Natural killer cell (primary cell): Measurements from ENCODE around the gene GAS6. TPM values are rescaled to one million over a fixed set of nuclear protein-coding genes. Genes with fewer than 3 reads are reported as not detected.
"Not testable (repeated sequence)": the region's sequence is repeated elsewhere in the genome, so short reads cannot be mapped to it uniquely, and the experiment has no call there.

ENCODE experiments used
- ATAC-seq, 3 donors: fragments of 150-1000 bp in 2 of 3; fragments of 200-7000 bp in 1 of 3; cut with Tn5 transposase; 1 replicate in 1 of 3; 2 replicates in 2 of 3; pipeline ENCODE4 v1.10.0; 2021; ENCODE audit warnings: mild to moderate bottlenecking in 2 of 3, moderate library complexity in 2 of 3
- DNase-seq, 2 donors: peaks; one replicate each; pipeline versions ENCODE4 v3.0.0 to v3.0.0-alpha.2; 2013 to 2021; ENCODE audit warnings: mixed read lengths in 1 of 2
- H3K27ac ChIP-seq: one replicate; pipeline ENCODE4 v1.5.1; 2013; ENCODE audit warnings: mild to moderate bottlenecking, low read length
- H3K27me3 ChIP-seq: one replicate; pipeline ENCODE4 v1.6.1; 2013; ENCODE audit warnings: low read length; ENCODE audit not compliant: control insufficient read depth, insufficient read depth
- H3K36me3 ChIP-seq: one replicate; pipeline ENCODE4 v1.6.1; 2013; ENCODE audit warnings: low read length; ENCODE audit not compliant: control insufficient read depth, insufficient read depth
- H3K4me1 ChIP-seq: one replicate; pipeline ENCODE4 v1.6.1; 2013; ENCODE audit warnings: low read length; ENCODE audit not compliant: control insufficient read depth, insufficient read depth
- H3K4me3 ChIP-seq: one replicate; pipeline ENCODE4 v1.5.1; 2013; ENCODE audit warnings: low read length
- H3K9me3 ChIP-seq: one replicate; pipeline ENCODE4 v1.6.1; 2013; ENCODE audit warnings: low read length; ENCODE audit not compliant: control insufficient read depth, insufficient read depth
- H3K27ac Mint-ChIP-seq, 2 donors: one replicate each; pipeline ENCODE4 v1.8.0; 2022; ENCODE audit warnings: mild to moderate bottlenecking in 2 of 2, mixed read lengths in 2 of 2, moderate library complexity in 1 of 2
- H3K27me3 Mint-ChIP-seq, 2 donors: one replicate each; pipeline ENCODE4 v1.8.0; 2022; ENCODE audit warnings: low read depth in 2 of 2, mixed read lengths in 2 of 2
- H3K36me3 Mint-ChIP-seq: one replicate; pipeline ENCODE4 v1.8.0; 2022; ENCODE audit warnings: mixed read lengths
- H3K4me1 Mint-ChIP-seq, 2 donors: one replicate each; pipeline ENCODE4 v1.8.0; 2022; ENCODE audit warnings: mixed read lengths in 2 of 2
- H3K4me3 Mint-ChIP-seq: one replicate; pipeline ENCODE4 v1.8.0; 2022; ENCODE audit warnings: mild to moderate bottlenecking, moderate library complexity, mixed read lengths
- H3K9me3 Mint-ChIP-seq, 2 donors: one replicate each; pipeline ENCODE4 v1.8.0; 2022; ENCODE audit warnings: mixed read lengths in 2 of 2
- WGBS: methylation state at CpG from one replicate; pipeline ENCODE4 v1.1.7; 2013; ENCODE audit warnings: missing lambda C conversion rate; ENCODE audit not compliant: insufficient coverage; 5-methylcytosine and 5-hydroxymethylcytosine counted together
- intact Hi-C: fragments of 100-400 bp; cut with micrococcal nuclease; formaldehyde crosslinking; loops from one replicate; pipeline ENCODE4 v1.14.2; 2022
- total RNA-seq, 4 donors: library from RNA; stranded (reverse); fragments of 120-200 nt in 1 of 4; gene quantifications; one replicate each; pipeline versions ENCODE4 v1.2.3 to v1.2.4, GENCODE V29; 2013 to 2022
- TF ChIP-seq, protein P1 (sequence below): fragments of 200-600 bp; IDR thresholded peaks from one replicate; pipeline ENCODE4 v1.8.0; 2022; ENCODE audit warnings: antibody characterized with exemption

Gene GAS6
- total RNA-seq, 3 donors from 2014 or later (not counting 1 experiment from before 2014, with no cell fraction given) = 0.40 to 1.4 (median 0.41) TPM

DNA sequence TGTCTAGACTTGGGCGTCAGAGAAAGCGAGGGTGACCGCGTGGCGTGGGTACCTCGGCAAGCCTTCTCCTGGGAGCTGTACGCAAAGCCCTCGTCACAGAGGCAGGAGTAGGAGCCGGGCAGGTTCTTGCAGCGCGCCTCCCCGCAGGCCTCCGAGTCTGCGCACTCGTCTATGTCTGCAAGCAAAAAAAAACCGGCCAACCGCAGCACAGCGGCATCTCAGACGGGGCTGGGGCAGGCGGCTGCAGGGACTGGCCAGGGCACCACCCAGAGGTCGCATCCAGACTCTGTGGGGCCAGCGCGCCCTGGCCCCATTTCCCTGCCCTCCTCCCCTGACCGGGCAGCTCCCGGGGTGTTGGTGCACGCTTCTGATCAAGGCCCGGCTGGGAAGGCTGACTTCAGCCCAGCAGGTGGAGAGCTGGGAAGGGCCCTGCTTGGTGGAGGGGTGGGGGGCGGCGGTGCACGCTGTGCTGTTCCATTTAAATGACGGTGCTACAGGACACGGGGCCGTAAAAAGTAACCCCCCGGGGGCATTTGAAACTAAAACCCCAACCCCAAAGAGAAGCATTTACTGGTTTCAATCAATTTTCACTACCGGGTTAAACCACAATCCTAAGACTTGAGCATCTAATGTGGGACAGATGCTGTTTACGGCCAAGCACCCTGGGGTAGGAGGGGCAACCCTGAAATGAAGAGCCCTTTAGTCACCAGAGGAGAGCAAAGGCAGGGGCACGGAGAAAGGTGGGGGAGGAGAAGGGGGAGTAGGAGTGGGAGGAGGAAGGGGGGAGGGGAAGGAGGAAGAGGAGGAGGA lies 28.2 kb downstream of the GAS6 start:
- intact Hi-C loops = no loop called here

DNA sequence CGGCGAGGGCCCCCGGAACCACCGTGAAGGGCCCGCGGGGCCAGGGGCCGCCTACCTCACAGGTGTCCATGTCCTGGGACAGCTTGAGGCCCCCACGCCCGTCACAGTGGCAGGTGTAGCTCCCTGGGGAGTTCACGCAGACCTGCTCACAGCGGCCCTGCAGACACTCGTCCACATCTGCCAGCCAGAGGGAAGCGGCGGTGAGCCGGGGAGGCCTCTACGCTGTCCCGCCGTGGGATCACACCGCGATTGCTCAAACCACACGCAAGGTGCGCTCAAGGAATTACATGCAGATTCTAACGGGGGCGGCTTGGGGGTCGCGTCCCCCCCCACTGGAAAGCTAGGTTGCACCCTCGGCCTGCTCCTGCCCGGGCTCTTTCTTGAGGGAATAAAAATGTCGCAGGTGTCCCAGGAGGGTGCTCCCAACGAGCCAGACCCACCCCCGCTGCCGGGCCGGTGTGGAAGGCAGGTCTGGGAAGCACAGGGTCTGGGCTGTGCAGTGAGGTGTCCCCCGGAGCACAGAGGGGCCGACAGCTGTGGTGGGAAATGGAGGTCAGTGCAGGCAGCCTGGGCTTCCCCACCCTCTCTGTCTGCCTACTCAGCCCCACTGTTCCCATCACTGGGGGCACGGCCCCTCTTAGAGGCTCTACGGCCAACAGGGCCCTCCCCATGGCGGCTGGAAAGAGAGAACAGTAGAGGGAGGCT lies 29.2 kb downstream of the GAS6 start:
- no peak overlapping the region for H3K4me3 Mint-ChIP-seq
- H3K4me1 ChIP-seq = no peaks in the 10 kb centered on the region
- no peak overlapping the region for H3K27ac ChIP-seq
- 93% methylated on average over 38 of the region's 38 CpGs for WGBS
- DNase-seq (no peak), ATAC-seq (no peak)
- intact Hi-C loops = no loop called here
- no peaks in the 10 kb centered on the region for H3K9me3 Mint-ChIP-seq
- H3K9me3 ChIP-seq = no peaks in the 10 kb centered on the region
- no peaks in the 10 kb centered on the region for H3K36me3 ChIP-seq
- peaks cover 0 to 10% of the 10 kb centered on the region in 2 donors for H3K27me3 Mint-ChIP-seq
- TF ChIP-seq, protein P1, sequence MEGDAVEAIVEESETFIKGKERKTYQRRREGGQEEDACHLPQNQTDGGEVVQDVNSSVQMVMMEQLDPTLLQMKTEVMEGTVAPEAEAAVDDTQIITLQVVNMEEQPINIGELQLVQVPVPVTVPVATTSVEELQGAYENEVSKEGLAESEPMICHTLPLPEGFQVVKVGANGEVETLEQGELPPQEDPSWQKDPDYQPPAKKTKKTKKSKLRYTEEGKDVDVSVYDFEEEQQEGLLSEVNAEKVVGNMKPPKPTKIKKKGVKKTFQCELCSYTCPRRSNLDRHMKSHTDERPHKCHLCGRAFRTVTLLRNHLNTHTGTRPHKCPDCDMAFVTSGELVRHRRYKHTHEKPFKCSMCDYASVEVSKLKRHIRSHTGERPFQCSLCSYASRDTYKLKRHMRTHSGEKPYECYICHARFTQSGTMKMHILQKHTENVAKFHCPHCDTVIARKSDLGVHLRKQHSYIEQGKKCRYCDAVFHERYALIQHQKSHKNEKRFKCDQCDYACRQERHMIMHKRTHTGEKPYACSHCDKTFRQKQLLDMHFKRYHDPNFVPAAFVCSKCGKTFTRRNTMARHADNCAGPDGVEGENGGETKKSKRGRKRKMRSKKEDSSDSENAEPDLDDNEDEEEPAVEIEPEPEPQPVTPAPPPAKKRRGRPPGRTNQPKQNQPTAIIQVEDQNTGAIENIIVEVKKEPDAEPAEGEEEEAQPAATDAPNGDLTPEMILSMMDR = no peak
- no peaks in the 10 kb centered on the region for H3K36me3 Mint-ChIP-seq
- H3K27me3 ChIP-seq = no peaks in the 10 kb centered on the region
- no peak overlapping the region for H3K27ac Mint-ChIP-seq
- peaks cover 0 to 6% of the 10 kb centered on the region in 2 donors for H3K4me1 Mint-ChIP-seq
- H3K4me3 ChIP-seq = no peak overlapping the region

More for the DNA sequence above, 28.2 kb downstream of the GAS6 start:
- no peaks in the 10 kb centered on the region for H3K36me3 Mint-ChIP-seq
- H3K27ac ChIP-seq = no peak overlapping the region
- no peaks in the 10 kb centered on the region for H3K36me3 ChIP-seq
- H3K4me3 Mint-ChIP-seq = no peak overlapping the region
- no peak for ATAC-seq
- no peak overlapping the region for H3K27ac Mint-ChIP-seq
- H3K27me3 Mint-ChIP-seq = peaks cover 0 to 10% of the 10 kb centered on the region in 2 donors
- TF ChIP-seq, protein P1 = no peak
- no peak overlapping the region for H3K4me3 ChIP-seq
- 92% methylated on average over 34 of the region's 37 CpGs for WGBS
- peaks cover 0 to 6% of the 10 kb centered on the region in 2 donors for H3K4me1 Mint-ChIP-seq
- H3K27me3 ChIP-seq = no peaks in the 10 kb centered on the region
- H3K9me3 ChIP-seq = no peaks in the 10 kb centered on the region
- DNase-seq = no peak
- H3K9me3 Mint-ChIP-seq = no peaks in the 10 kb centered on the region
- H3K4me1 ChIP-seq = peaks cover 7% of the 10 kb centered on the region

DNA sequence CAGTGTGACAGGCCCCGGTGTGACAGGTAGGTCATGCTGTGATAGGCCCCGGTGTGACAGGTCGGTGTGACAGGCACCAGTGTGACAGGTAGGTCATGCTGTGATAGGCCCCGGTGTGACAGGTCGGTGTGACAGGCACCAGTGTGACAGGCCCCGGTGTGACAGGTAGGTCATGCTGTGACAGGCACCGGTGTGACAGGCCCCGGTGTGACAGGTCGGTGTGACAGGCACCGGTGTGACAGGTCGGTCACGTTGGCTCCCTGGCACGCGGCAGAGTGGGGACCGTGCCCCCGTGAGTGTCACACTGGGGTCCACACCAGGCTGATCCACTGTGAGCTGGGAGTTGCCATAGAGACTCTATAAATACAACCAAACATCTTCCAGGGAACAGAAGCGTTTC lies 29.9 kb downstream of the GAS6 start:
- H3K4me1 Mint-ChIP-seq, H3K4me3 Mint-ChIP-seq, H3K4me1 ChIP-seq, DNase-seq, H3K27ac Mint-ChIP-seq, H3K36me3 Mint-ChIP-seq, H3K4me3 ChIP-seq, H3K9me3 Mint-ChIP-seq, intact Hi-C loops, H3K27me3 Mint-ChIP-seq, ATAC-seq, H3K27me3 ChIP-seq, H3K27ac ChIP-seq, H3K9me3 ChIP-seq, H3K36me3 ChIP-seq: not testable (repeated sequence)
- 97% methylated on average over 17 of the region's 17 CpGs for WGBS

DNA sequence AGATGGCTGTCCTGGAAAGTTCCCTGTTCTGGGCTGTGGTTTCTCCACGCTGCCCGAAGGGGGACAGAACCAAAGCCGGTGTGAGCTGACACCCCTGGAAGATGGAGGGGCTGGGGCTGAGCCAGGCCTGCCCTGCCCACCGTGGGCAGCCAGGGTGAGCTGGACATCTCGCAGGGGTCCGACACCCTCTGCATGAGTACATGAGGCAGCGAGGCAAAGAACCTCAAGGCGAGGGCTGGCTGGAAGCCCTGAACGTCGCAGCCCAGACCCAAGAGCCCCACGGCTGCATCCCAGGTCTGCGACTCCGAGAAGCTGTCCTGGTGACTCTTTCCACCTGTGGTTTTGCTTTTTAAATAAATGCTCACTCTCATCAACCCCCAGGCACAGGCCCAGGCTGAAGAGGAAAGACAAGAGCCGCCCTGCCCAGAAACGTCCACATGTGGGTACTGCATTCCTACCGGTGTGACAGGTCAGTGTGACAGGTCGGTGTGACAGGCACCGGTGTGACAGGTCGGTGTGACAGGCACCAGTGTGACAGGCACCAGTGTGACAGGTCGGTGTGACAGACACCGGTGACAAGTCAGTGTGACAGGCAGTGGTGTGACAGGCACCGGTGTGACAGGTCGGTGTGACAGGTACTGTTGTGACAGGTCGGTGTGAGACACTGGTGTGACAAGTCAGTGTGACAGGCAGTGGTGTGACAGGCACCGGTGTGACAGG lies 30.6 kb downstream of the GAS6 start:
- 97% methylated on average over 25 of the region's 25 CpGs for WGBS
- Mint-ChIP-seq H3K4me1 (peaks cover 0 to 6% of the 10 kb centered on the region in 2 donors), H3K4me3 (no peak overlapping the region), H3K27me3 (peaks cover 0 to 10% of the 10 kb centered on the region in 2 donors), H3K36me3 (no peaks in the 10 kb centered on the region), H3K27ac (no peak overlapping the region), H3K9me3 (no peaks in the 10 kb centered on the region)
- Histone ChIP-seq H3K27me3 (no peaks in the 10 kb centered on the region), H3K36me3 (no peaks in the 10 kb centered on the region), H3K4me1 (no peaks in the 10 kb centered on the region), H3K9me3 (no peaks in the 10 kb centered on the region), H3K27ac (no peak overlapping the region), H3K4me3 (no peak overlapping the region)
- DNase-seq (no peak), ATAC-seq (no peak)
- TF ChIP-seq, protein P1 = no peak
- intact Hi-C loops = no loop called here
